ENCODE data around the gene ETV1.

DNA sequence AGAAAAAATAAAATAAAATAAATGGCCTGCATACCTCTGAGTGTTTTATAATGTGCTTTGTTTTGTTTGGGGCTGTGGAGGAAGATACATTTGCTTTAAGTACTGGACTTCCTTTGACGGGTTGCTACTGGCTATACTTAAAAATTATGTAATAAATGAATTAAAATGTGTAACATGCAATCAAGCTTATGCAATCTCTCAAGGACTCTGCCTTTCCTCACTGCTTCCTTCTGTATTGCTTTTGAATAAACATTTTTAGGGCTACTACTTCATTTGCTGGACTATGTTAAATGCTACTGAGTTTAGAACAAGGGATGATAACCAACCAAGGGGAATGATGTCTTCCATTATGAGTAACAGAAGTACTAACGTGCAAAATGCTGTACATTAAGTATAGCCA, 91.6 kb downstream of the ETV1 start:
- TF ChIP-seq EP300 (IDR thresholded peaks at IDR 0.05; ENCODE audit: low read length) = no peak
- no peak for TF ChIP-seq ZFPM2 (CRISPR knock-in tag; IDR thresholded peaks at IDR 0.05)
- TF ChIP-seq, protein P1, sequence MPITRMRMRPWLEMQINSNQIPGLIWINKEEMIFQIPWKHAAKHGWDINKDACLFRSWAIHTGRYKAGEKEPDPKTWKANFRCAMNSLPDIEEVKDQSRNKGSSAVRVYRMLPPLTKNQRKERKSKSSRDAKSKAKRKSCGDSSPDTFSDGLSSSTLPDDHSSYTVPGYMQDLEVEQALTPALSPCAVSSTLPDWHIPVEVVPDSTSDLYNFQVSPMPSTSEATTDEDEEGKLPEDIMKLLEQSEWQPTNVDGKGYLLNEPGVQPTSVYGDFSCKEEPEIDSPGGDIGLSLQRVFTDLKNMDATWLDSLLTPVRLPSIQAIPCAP (CRISPR knock-in tag; IDR thresholded peaks at IDR 0.05; ENCODE audit: borderline replicate concordance) = no peak
- no peak for TF ChIP-seq POLR2AphosphoS5 (IDR thresholded peaks at IDR 0.05; ENCODE audit: control insufficient read depth, insufficient read depth, low read depth, low read length)
- TF ChIP-seq, protein P2, sequence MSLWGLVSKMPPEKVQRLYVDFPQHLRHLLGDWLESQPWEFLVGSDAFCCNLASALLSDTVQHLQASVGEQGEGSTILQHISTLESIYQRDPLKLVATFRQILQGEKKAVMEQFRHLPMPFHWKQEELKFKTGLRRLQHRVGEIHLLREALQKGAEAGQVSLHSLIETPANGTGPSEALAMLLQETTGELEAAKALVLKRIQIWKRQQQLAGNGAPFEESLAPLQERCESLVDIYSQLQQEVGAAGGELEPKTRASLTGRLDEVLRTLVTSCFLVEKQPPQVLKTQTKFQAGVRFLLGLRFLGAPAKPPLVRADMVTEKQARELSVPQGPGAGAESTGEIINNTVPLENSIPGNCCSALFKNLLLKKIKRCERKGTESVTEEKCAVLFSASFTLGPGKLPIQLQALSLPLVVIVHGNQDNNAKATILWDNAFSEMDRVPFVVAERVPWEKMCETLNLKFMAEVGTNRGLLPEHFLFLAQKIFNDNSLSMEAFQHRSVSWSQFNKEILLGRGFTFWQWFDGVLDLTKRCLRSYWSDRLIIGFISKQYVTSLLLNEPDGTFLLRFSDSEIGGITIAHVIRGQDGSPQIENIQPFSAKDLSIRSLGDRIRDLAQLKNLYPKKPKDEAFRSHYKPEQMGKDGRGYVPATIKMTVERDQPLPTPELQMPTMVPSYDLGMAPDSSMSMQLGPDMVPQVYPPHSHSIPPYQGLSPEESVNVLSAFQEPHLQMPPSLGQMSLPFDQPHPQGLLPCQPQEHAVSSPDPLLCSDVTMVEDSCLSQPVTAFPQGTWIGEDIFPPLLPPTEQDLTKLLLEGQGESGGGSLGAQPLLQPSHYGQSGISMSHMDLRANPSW (CRISPR knock-in tag; IDR thresholded peaks at IDR 0.05) = no peak
- TF ChIP-seq SIN3A (IDR thresholded peaks at IDR 0.05; ENCODE audit: borderline replicate concordance in 2 of 2, control insufficient read depth in 1 of 2, low read depth in 2 of 2, low read length in 2 of 2) = no peak
- no peak for TF ChIP-seq BRCA1 (IDR thresholded peaks at IDR 0.05)
- no peak for TF ChIP-seq BRCA1 (CRISPR knock-in tag; IDR thresholded peaks at IDR 0.05)
- no peak for TF ChIP-seq HDAC6 (IDR thresholded peaks at IDR 0.05; ENCODE audit: low read depth, low read length)
- TF ChIP-seq, protein P3, sequence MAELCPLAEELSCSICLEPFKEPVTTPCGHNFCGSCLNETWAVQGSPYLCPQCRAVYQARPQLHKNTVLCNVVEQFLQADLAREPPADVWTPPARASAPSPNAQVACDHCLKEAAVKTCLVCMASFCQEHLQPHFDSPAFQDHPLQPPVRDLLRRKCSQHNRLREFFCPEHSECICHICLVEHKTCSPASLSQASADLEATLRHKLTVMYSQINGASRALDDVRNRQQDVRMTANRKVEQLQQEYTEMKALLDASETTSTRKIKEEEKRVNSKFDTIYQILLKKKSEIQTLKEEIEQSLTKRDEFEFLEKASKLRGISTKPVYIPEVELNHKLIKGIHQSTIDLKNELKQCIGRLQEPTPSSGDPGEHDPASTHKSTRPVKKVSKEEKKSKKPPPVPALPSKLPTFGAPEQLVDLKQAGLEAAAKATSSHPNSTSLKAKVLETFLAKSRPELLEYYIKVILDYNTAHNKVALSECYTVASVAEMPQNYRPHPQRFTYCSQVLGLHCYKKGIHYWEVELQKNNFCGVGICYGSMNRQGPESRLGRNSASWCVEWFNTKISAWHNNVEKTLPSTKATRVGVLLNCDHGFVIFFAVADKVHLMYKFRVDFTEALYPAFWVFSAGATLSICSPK (IDR thresholded peaks at IDR 0.05; ENCODE audit: borderline replicate concordance) = no peak
- TF ChIP-seq, protein P4, sequence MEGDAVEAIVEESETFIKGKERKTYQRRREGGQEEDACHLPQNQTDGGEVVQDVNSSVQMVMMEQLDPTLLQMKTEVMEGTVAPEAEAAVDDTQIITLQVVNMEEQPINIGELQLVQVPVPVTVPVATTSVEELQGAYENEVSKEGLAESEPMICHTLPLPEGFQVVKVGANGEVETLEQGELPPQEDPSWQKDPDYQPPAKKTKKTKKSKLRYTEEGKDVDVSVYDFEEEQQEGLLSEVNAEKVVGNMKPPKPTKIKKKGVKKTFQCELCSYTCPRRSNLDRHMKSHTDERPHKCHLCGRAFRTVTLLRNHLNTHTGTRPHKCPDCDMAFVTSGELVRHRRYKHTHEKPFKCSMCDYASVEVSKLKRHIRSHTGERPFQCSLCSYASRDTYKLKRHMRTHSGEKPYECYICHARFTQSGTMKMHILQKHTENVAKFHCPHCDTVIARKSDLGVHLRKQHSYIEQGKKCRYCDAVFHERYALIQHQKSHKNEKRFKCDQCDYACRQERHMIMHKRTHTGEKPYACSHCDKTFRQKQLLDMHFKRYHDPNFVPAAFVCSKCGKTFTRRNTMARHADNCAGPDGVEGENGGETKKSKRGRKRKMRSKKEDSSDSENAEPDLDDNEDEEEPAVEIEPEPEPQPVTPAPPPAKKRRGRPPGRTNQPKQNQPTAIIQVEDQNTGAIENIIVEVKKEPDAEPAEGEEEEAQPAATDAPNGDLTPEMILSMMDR (IDR thresholded peaks at IDR 0.05 in 2 of 3, conservative IDR thresholded peaks at IDR 0.05 in 1 of 3; ENCODE audit: insufficient read depth in 2 of 3, low read depth in 1 of 3, low read length in 3 of 3) = no peak
- no peak for TF ChIP-seq RHOXF2B (CRISPR knock-in tag; conservative IDR thresholded peaks at IDR 0.05)
- TF ChIP-seq, protein P5, sequence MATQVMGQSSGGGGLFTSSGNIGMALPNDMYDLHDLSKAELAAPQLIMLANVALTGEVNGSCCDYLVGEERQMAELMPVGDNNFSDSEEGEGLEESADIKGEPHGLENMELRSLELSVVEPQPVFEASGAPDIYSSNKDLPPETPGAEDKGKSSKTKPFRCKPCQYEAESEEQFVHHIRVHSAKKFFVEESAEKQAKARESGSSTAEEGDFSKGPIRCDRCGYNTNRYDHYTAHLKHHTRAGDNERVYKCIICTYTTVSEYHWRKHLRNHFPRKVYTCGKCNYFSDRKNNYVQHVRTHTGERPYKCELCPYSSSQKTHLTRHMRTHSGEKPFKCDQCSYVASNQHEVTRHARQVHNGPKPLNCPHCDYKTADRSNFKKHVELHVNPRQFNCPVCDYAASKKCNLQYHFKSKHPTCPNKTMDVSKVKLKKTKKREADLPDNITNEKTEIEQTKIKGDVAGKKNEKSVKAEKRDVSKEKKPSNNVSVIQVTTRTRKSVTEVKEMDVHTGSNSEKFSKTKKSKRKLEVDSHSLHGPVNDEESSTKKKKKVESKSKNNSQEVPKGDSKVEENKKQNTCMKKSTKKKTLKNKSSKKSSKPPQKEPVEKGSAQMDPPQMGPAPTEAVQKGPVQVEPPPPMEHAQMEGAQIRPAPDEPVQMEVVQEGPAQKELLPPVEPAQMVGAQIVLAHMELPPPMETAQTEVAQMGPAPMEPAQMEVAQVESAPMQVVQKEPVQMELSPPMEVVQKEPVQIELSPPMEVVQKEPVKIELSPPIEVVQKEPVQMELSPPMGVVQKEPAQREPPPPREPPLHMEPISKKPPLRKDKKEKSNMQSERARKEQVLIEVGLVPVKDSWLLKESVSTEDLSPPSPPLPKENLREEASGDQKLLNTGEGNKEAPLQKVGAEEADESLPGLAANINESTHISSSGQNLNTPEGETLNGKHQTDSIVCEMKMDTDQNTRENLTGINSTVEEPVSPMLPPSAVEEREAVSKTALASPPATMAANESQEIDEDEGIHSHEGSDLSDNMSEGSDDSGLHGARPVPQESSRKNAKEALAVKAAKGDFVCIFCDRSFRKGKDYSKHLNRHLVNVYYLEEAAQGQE (IDR thresholded peaks at IDR 0.05; ENCODE audit: borderline replicate concordance) = no peak
- TF ChIP-seq, protein P5 (CRISPR knock-in tag; IDR thresholded peaks at IDR 0.05; ENCODE audit: low read depth) = no peak
- no peak for TF ChIP-seq MYC (IDR thresholded peaks at IDR 0.05; ENCODE audit: low read depth, low read length)
- TF ChIP-seq MYC (CRISPR knock-in tag; IDR thresholded peaks at IDR 0.05; ENCODE audit: borderline replicate concordance, low read depth) = no peak
- TF ChIP-seq ZNF274 (IDR thresholded peaks at IDR 0.05; ENCODE audit: borderline replicate concordance, low read depth, low read length) = no peak
